Gastroesophageal sphincter (tissue), 3 donors: ENCODE measurements around the gene SLC7A11.

Experiments used
- POLR2A ChIP-seq, 2 donors: fragments of 450-650 bp; IDR thresholded peaks; one replicate each; pipeline ENCODE4 v1.6.1; 2017; ENCODE audit warnings: antibody characterized with exemption in 2 of 2, mild to moderate bottlenecking in 2 of 2, moderate library complexity in 1 of 2
- TF ChIP-seq, protein P1 (sequence below), 4 experiments: fragments of 200-600 bp in 2 of 4; fragments of 450-650 bp in 2 of 4; sonication (generic) in 1 of 4; IDR thresholded peaks; one replicate each; pipeline ENCODE4 v1.5.1; 2017 to 2019; ENCODE audit warnings: antibody characterized with exemption in 4 of 4, mild to moderate bottlenecking in 2 of 4, moderate library complexity in 2 of 4

DNA sequence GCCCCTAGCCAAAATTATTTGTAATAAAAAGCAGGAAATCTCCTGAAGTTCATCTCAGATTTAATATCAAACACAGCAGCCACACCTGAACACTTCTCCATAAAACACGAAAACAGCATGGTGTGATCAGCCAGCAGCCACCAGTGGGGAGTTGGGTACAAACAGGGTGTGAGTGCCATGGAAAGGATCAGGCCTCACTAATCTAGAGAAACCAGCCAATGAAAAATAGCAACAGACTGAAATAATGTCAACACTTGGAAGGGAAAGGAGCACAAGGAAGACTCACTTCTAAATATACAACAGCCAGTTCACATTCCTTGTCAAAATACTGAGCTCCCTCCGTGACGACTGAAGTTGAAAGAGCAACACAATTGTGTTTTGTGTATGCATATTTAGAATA lies 46.0 kb downstream of the SLC7A11 start:
- TF ChIP-seq, protein P1, sequence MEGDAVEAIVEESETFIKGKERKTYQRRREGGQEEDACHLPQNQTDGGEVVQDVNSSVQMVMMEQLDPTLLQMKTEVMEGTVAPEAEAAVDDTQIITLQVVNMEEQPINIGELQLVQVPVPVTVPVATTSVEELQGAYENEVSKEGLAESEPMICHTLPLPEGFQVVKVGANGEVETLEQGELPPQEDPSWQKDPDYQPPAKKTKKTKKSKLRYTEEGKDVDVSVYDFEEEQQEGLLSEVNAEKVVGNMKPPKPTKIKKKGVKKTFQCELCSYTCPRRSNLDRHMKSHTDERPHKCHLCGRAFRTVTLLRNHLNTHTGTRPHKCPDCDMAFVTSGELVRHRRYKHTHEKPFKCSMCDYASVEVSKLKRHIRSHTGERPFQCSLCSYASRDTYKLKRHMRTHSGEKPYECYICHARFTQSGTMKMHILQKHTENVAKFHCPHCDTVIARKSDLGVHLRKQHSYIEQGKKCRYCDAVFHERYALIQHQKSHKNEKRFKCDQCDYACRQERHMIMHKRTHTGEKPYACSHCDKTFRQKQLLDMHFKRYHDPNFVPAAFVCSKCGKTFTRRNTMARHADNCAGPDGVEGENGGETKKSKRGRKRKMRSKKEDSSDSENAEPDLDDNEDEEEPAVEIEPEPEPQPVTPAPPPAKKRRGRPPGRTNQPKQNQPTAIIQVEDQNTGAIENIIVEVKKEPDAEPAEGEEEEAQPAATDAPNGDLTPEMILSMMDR (IDR thresholded peaks at IDR 0.05): no peak
- TF ChIP-seq POLR2A (IDR thresholded peaks at IDR 0.05): no peak
